HG03135 (cell line): ENCODE results near the gene VWA3B.
"Not testable (repeated sequence)": the region's sequence is repeated elsewhere in the genome, so short reads cannot be mapped to it uniquely, and the experiment has no call there.

ENCODE experiments used
- ATAC-seq: cut with Tn5 transposase; IDR thresholded peaks from one replicate; pipeline ENCODE4 v1.9.1; 2021; ENCODE audit warnings: mild to moderate bottlenecking, moderate library complexity; ENCODE audit not compliant: unreplicated experiment

VWA3B gene

DNA sequence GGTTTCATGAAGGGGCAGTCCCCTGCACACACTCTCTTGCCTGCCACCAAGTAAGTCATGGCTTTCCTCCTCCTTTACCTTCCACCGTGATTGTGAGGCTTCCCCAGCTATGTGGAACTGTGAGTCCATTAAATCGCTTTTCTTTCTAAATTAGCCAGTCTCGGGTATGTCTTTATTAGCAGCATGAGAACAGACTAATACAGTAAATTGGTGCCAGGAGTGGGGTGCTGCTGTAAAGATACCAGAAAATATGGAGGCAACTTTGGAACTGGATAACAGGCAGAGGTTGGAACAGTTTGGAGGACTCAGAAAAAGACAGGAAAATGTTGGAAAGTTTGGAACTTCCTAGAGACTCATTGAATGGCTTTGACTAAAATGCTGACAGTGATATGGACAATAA, 233.2 kb downstream of the VWA3B start:
- not testable (repeated sequence) for ATAC-seq

DNA sequence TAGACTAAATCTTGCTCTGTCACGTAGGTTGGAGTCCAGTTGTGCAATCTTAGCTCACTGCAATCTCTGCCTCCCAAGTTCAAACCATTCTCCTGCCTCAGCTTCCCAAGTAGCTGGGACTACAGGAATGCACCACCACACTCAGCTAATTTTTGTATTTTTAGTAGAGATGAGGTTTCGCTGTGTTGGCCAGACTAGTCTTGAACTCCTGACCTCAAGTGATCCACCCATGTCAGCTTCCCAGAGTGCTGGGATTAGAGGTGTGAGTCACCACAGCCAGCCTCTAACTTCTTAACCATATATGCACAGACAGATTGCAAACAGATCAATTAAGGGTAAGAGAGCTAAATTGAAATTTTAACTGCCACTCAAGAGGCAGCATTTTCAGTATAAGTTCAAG, 237.2 kb downstream of the VWA3B start:
- no peak for ATAC-seq

GRCh38 chr2:98327776-98328175, 240.8 kb downstream of the VWA3B start:
- ATAC-seq, result no peak

DNA sequence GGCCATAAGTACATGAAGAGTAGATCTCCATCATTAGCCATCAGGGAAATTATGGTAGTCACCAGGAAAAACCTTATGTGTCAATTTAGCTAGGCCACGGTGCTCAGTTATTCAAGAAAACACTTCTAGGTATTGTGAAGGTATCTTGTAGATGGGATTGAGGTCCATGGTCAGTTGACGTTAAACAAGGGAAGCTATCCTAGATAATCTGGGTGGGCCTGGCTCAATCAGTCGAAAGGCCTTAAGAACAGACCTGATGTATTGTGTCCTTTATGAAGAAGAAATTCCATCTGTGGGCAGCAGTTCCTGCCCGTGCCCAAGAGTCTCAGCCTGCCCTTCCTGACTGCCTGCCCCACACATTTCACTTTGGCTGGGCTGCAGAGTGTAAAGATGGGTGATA, 242.6 kb downstream of the VWA3B start:
- no peak for ATAC-seq

- ATAC-seq, result no peak
Observed at GRCh38 chr2:98332989-98333388, 246.0 kb downstream of the VWA3B start.

GRCh38 chr2:98333922-98334321, 247.0 kb downstream of the VWA3B start:
- no peak for ATAC-seq

GRCh38 chr2:98334439-98335078, 247.6 kb downstream of the VWA3B start:
- no peak for ATAC-seq

- ATAC-seq, result no peak
Observed at GRCh38 chr2:98335271-98335670, 248.3 kb downstream of the VWA3B start.

DNA sequence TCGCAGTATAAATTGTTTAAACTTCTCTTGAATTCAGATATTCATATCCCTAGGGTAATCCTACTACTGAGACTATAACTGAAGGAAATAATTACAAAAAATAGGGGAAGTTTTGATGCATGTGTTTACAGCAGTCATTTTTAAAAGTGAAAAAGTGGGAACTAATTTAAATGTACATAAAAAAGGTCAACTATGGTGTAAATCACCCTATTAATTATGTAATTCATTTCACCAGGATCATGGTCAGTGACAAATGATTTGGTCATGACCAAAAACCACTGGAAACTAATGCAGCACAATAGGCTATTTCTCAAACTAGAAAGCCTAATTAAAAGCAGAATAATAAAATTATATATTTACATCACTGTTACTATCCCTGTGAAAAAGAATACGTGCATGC, 254.3 kb downstream of the VWA3B start:
- no peak for ATAC-seq

- no peak for ATAC-seq
Observed at GRCh38 chr2:98343285-98343684, 256.3 kb downstream of the VWA3B start.

DNA sequence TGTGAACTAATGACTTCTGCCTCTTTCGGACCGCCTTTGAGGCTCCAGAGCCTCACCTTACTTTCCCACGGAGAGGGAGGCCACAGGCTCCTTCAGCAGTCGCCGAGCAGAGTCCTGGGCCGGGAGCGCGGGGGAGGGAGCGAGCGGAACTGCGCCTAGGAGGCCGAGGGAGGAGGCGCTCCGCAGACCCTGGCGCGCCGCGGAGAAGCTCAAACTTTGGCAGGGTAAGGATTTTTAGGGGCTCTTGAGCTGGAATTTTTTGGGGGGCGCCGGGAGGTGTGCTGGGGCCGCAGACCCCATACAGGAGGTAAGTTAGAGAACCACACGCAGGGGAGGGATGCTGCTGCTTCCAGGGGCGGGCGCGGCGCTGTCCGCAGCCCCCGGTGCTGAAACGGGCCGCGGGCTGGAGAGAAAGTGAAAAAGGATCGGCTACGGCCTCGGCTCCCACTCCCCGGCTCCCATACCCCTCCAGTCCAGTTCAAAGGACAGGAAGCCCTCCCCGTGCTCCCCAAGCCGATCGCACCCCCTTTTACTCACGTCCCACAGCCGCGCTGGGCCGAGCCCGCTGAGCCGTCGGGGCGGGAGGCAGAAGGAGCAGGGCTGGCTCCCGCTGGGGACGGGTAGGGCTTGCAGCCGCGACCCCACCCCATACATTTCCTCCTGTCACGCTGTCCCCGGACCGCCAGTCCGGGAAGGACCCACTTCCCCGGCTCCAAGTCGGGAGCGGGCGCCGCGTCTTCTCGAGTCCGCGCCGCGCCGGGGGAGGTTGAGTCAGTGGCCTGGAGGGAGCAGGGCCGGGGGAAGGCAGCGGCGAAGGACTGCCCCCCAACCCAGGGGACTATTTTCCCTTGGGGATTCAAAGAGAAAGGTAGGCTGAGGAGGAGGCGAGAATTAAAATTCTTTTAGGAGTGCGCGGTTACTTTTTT, 259.6 kb downstream of the VWA3B start, which contains the start of gene CNGA3:
TSS of gene CNGA3 (plus strand) at position 146 of the 926 bp plus-strand sequence. CDS start 23,520 bp downstream, outside the sequence.
- ATAC-seq, result no peak

- ATAC-seq, result no peak
Observed at GRCh38 chr2:98347298-98348065, 260.5 kb downstream of the VWA3B start.

DNA sequence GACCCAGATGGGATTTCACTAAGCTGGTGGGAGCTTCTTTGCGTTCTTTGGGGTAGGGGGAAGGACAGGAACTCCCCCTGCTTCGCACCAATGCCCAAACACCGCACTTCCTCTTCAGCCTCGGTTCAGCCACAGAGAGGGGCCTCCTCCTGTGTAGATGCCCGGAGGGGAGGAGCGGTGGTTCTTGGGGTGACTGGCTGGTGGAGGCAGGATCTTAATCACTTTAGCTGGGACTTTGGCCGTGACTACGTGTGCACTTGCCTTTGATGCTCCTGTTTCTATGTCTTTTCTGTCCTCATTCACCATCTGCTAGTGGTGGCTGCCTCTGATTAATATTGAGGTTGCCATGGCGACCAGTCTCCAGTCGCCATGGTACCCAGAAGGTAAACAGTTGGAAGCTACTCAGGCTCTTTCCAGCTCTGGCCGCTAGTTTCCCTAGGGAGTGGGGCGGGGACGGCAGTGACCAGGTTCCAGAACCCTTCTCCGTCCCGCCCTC, 261.1 kb downstream of the VWA3B start:
- ATAC-seq, result no peak

DNA sequence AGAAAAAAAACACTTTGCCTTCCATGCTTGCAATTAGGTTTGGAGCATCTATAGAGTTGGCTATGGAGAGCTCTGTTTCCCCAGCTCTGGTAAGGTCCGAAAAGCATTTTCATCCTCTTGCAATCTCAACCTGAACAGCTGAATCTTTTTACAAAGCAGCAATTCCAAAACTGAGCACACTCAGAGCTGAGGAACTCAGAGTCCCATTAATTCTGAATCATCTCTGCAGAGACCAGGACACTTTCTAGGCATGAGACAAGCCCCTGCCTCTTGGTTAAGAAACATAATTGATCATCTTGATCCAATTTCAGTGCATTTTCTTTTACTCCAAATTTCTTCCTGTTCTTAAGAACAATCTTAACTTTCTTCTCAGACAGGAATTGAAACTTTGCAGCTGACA, 263.4 kb downstream of the VWA3B start:
- ATAC-seq, result no peak

DNA sequence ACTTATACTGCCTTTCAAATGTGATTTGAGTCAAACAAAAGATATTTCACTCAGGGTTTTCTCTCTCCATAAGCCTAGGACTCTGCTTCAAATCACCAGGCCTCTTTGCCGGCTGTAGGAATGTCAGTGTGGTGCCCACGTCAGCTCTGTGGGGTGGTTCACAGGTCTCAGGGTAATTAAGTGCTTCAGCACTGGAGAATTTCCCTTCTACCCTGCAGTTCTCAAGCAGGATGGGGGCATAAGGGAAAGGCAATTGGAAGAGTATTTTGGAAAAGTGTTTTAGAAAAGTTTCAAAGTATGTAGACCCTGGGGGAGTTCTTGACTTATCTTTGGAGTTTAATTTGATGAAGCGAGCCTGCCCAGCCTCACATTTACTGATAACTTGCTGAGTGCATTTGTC, 268.9 kb downstream of the VWA3B start:
- ATAC-seq, result no peak

- ATAC-seq, result no peak
Observed at GRCh38 chr2:98356729-98357128, 269.8 kb downstream of the VWA3B start.

- ATAC-seq, result no peak
Observed at GRCh38 chr2:98357849-98358248, 270.9 kb downstream of the VWA3B start.

GRCh38 chr2:98359986-98360385, 273.0 kb downstream of the VWA3B start:
- no peak for ATAC-seq
